ENCODE data around the gene AGBL4. TPM values are rescaled to one million over a fixed set of nuclear protein-coding genes. Genes with fewer than 3 reads are reported as not detected.
A peak's percentile ranks its signal among the peaks of the same experiment; 100 is the strongest.

Gene AGBL4
- polyA plus RNA-seq, 3 donors = 0.93 to 1.3 (median 1.2) TPM

GRCh38 chr1:48654606-48655210, 1369.0 kb downstream of the AGBL4 start:
- DNase-seq = no peak

- no peak for DNase-seq
Measured at GRCh38 chr1:48652334-48652733, 1371.4 kb downstream of the AGBL4 start.

GRCh38 chr1:48649880-48650279, 1373.9 kb downstream of the AGBL4 start:
- DNase-seq = no peak

- no peak for DNase-seq
Measured at GRCh38 chr1:48645883-48646282, 1377.9 kb downstream of the AGBL4 start.

- DNase-seq = no peak
Measured at GRCh38 chr1:48644905-48645605, 1378.7 kb downstream of the AGBL4 start.

- DNase-seq = no peak
Measured at GRCh38 chr1:48644190-48644900, 1379.4 kb downstream of the AGBL4 start.

GRCh38 chr1:48643193-48643592, 1380.6 kb downstream of the AGBL4 start:
- DNase-seq = no peak

- no peak for DNase-seq
Measured at GRCh38 chr1:48640836-48641492, 1382.8 kb downstream of the AGBL4 start.

GRCh38 chr1:48629867-48630266, 1393.9 kb downstream of the AGBL4 start:
- DNase-seq = no peak

GRCh38 chr1:48627486-48627885, 1396.3 kb downstream of the AGBL4 start:
- peak; percentile 21 for DNase-seq

- no peak for DNase-seq
Measured at GRCh38 chr1:48619539-48619938, 1404.2 kb downstream of the AGBL4 start.

- DNase-seq = no peak
Measured at GRCh38 chr1:48617252-48617651, 1406.5 kb downstream of the AGBL4 start.

GRCh38 chr1:48616710-48617109, 1407.0 kb downstream of the AGBL4 start:
- DNase-seq = no peak

GRCh38 chr1:48611841-48612240, 1411.9 kb downstream of the AGBL4 start:
- no peak for DNase-seq

GRCh38 chr1:48610628-48611542, 1412.9 kb downstream of the AGBL4 start:
- DNase-seq = no peak

- no peak for DNase-seq
Measured at GRCh38 chr1:48608882-48609281, 1414.9 kb downstream of the AGBL4 start.

- DNase-seq = no peak
Measured at GRCh38 chr1:48603222-48603621, 1420.5 kb downstream of the AGBL4 start.

- no peak for DNase-seq
Measured at GRCh38 chr1:48602349-48602748, 1421.4 kb downstream of the AGBL4 start.

GRCh38 chr1:48600182-48600581, 1423.6 kb downstream of the AGBL4 start:
- DNase-seq = no peak

GRCh38 chr1:48597663-48598062, 1426.1 kb downstream of the AGBL4 start:
- no peak for DNase-seq

GRCh38 chr1:48596046-48596445, 1427.7 kb downstream of the AGBL4 start:
- no peak for DNase-seq

- no peak for DNase-seq
Measured at GRCh38 chr1:48595613-48596012, 1428.1 kb downstream of the AGBL4 start.

Data from renal pelvis (tissue), 4 donors.